Stimulated activated CD8-positive, alpha-beta memory T cell treated with anti-CD3 and anti-CD28 coated beads, Interleukin-4, amount 100 ng/mL, for 1 hour (primary cell): ENCODE measurements around the gene MDFIC.
"Not testable (repeated sequence)": the region's sequence is repeated elsewhere in the genome, so short reads cannot be mapped to it uniquely, and the experiment has no call there.

ENCODE experiments used
- DNase-seq, 2 donors: peaks; one replicate each; pipeline ENCODE4 v3.0.0-alpha.2; 2020; ENCODE audit warnings: low read depth in 2 of 2, low spot score in 1 of 2

MDFIC gene, protein sequence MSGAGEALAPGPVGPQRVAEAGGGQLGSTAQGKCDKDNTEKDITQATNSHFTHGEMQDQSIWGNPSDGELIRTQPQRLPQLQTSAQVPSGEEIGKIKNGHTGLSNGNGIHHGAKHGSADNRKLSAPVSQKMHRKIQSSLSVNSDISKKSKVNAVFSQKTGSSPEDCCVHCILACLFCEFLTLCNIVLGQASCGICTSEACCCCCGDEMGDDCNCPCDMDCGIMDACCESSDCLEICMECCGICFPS

DNA sequence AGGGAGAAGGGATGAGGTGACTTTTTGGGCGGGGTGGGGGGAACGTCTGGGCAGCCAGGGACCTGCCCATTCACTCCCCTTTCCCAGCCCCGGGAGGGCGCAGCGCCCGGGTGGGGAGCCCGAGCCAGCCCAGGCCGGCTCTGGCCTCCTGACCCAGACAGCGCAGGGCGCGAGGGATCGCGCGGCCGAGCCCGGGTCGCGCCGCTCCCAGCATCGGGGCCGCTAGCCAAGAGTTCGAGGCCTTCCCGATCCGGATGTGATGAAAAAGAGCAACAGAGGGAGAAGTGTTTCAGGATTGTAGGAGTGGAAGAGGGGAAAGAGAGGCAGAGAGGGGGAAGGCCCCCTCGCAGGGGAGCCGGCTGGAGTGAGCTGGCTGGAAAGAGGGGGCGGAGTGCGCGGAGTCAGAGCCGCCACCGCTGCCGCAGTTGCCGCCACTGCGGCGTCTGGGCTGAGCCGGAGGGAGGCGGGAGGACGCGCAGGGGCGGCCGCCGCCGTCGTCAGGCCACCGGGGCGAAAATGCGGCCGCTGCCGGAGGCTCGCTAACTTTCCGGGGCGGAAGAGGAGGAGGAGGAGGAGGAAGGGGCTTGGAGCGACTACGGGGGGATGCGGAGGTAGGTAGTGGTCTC is at the start of gene MDFIC:
MDFIC (plus strand) TSS at position 69 of the 626 bp plus-strand sequence. CDS start 940 bp downstream, outside the sequence.
- DNase-seq = peak in 1 of 2 donors; percentile 28

DNA sequence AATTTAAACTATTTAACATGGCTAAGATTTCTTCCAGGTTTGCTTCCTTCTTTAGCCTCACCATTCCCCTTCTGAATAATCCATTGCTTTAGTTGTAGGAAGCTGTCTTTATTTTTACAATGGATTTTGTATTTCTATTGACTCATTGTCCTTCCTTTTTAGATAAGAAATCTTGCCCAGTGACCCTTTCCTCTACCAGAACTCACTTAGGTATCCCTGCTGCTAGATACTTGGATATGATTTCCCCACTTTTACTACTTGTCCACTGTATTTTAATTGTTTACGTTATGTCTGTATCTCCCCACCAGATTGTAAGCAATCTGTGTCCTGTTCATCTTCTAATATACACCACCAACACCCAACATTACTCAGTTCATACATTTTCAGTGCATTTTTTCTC is 47.7 kb upstream of the MDFIC start:
- DNase-seq = no peak

DNA sequence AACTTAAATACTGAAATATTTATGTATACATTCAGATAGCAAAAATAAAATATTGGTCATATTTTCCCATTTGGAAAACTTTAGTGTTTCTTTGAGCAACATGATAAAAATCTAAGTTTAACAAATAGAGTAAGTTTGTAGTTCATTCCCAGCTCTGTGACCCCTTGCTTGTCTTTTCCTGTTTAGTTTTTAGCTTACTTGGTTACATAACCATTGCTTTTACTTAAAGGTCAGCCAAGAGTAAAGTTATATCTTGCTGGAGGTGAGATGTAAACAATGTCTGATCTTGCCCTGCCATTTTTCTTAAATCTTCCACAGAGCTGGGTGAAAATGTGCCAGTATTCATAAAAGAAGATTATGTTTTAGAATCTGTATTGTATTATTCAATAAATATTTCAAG is 46.7 kb upstream of the MDFIC start:
- DNase-seq = no peak

- DNase-seq = no peak
These were observed 42.3 kb upstream of the MDFIC start for GRCh38 chr7:114879554-114879953.

GRCh38 chr7:114885836-114886235 is 36.1 kb upstream of the MDFIC start:
- DNase-seq = no peak

DNA sequence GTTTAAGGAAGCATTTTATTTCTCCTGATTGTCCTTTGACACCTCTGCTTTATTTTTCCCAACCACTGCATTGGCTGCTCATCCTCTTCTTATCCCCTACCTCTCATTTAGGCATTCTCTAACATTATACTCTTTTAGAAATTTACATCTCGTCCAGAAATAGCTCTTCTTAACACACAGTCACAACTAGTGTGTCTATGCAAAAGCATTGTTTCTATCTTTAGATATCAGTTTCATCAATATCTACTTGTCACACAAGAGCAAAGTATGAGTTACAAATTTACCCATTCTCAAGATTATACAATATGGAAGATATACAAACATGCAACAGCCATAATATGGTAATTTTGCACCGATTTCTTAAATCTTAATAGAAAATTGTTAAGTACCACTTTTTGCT is 35.7 kb upstream of the MDFIC start:
- DNase-seq = no peak

DNA sequence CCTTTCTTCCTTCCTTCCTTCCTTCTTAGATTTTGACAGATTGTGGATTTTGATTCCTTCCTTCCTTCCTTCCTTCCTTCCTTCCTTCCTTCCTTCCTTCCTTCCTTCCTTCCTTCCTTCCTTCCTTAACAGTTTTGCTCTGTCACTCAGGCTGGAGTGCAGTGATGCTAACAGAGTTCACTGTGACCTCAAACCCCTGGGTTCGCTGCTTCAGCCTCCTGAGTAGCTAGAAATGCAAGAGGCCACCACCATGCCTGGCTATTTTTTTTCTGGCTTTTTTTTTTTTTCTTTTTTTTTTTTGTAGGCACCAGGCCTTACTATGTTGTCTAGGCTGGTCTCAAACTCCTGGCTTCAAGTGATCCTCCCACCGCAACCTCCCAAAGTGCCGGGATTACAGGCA is 32.8 kb upstream of the MDFIC start:
- not testable (repeated sequence) for DNase-seq

- DNase-seq = no peak
These were observed 32.1 kb upstream of the MDFIC start for GRCh38 chr7:114889646-114890285.

DNA sequence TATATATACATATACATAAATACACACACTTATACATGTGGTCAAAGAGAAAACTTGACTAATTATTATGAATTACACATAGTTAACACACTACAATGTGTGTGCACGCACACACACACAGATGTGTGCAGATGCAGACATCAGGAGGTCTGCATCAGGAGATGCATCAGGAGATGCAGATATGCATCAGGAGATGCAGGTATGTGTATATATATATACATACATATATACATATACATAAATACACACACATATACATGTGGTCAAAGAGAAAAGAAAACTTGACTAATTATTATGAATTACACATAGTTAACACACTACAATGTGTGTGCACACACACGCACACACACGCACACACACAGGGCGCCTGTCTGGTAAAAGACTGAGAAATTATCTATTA is 31.3 kb upstream of the MDFIC start:
- no peak for DNase-seq

- no peak for DNase-seq
These were observed 21.8 kb upstream of the MDFIC start for GRCh38 chr7:114900127-114900526.

- DNase-seq = no peak
These were observed 20.1 kb upstream of the MDFIC start for GRCh38 chr7:114901771-114902170.

DNA sequence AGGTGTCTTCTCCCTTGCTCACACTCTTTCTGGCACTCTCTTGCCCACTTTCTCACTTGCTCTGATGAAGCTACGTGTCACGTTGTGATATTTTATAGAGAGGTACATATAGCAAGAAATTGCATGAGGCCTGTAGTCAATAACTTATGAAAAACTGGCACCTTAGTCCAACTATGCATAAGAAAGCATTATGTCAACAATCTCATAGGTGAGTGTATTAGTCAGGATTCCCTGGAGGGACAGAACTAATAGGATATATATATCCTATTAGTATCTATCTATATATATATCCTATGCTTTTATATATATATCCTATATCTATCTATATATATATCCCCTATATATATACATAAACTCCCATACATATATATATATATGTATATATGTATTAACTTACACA is 18.8 kb upstream of the MDFIC start:
- DNase-seq = no peak

- DNase-seq = no peak
These were observed 11.1 kb upstream of the MDFIC start for GRCh38 chr7:114910787-114911186.

DNA sequence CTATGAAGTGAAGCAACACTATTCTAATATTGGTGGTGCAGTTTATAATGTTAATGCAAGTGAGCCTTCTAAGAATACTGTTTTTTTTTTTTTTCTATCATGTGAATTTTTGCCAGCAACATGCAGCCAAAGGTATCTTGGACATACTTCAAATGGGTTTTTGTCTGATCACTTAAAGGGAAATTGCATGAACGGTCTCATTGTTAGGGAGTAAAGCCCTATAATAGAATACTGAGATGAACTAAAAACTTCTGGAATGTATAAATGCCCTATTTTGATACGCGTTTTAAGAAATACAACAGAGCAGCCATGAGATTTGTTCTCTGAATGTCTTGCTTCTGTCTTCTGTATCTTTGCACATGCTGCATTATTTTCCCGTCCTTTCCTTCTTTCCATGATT is 10.5 kb upstream of the MDFIC start:
- no peak for DNase-seq

DNA sequence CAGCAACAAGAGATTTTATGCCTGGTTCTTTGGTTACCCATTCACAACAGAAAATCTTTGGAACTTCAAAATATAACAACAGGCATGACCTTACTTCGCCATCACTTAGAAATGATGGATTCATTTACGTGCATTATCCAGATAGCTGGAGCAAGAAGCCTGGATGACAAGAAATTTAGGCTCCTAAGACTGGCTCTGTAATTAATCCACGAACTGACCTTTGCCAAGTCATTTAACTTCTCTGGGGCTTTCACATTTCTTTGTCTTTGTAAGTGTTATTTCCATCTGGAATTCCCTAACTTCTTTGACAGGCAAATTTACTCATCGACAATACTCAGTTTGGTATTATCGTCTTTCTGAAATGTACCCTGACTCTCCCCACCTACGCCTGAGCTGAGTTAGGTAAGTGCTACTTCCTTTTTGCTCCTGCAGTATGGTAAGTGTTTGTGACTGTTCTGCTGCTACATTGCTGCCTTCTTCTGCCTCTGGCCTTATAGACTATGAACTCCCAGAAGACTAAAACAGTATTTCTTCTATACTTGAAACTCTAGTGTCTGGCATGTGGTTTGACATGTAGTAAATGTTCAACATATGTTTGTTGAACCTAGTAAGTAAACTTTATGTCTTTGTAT is 5.5 kb upstream of the MDFIC start:
- DNase-seq = no peak

- DNase-seq = no peak
These were observed 4.6 kb upstream of the MDFIC start for GRCh38 chr7:114917211-114917839.

- DNase-seq = no peak
These were observed 2.3 kb upstream of the MDFIC start for GRCh38 chr7:114919587-114919986.

DNA sequence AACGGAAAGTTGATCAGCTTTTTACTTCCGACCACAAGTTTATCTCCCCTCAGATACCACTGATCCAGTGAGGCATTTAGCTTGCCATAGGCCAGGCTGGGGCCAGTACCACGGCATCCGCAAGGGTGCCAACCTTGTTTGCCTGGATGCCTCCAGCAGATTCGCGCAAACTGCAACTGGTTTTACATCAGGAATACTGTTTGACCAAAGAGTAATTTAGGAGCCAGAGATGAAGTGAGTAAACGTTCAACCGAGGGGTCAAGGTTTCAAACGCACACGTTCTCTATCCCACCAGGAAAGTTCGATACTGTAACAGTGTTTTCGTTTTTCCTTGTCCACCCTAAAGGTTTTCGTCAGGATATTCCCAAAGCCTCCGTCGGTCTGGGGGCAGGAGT is 266 bp upstream of the MDFIC start:
- DNase-seq = no peak

- DNase-seq = peak in 1 of 2 donors; percentile 11
These were observed 933 bp downstream of the MDFIC start for GRCh38 chr7:114922652-114923402.

DNA sequence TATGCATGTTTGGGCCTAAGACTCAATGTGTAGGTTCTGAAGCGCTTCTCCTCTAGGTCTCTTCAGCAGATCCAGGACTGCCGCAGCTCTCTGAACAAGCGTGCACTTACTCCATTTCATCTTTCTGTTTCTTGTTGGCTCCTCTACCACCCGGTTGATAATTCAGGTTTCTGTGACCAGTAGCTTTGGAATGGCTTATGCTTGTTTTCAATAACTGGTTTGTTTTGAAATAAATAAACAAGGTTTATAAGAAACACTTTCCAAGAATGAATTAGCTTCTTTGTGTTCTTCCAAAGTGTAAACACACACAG is 1.5 kb downstream of the MDFIC start:
- no peak for DNase-seq

- no peak for DNase-seq
These were observed 2.3 kb downstream of the MDFIC start for GRCh38 chr7:114924038-114924712.
